Measurements from ENCODE around the gene SUMO4. TPM values are rescaled to one million over a fixed set of nuclear protein-coding genes. Genes with fewer than 3 reads are reported as not detected.

Gene SUMO4
- total RNA-seq, 1 experiment from 2014 or later: 2.8 TPM

DNA sequence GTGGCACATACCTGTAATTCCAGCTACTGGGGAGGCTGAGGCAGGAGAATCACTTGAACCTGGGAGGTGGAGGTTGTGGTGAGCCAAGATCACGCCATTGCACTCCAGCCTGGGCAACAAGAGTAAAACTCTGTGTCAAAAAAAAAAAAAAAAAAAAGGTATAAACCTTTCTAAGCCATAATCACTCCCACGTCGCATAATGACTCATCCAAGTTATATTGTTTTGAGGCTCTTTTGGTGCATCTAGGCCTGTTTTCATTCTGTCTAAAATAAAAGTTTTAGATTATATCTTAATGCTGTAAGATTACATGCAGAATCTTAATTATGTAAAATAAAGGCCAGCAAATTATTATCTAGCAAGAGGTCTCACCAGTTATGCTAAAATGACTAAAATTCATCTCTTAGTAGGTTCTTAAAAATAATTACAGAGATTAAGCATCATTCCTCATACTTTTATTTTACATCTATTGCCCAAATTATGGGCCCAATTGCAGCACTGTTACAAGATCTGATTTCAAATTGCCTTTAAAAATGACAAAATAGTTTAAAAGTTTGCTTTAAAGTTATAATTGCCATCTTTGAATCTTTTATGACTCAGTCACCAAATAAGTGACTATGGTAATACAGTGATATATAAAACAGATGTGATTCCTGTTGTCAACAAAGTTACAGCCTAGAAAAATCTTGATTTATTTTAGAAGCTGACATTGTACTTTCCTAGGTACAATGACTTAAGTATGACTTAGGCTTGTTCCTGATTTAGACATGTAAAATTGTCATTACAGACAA, 10.4 kb upstream of the SUMO4 start:
- no peaks in the 10 kb centered on the region for H3K4me1 ChIP-seq (ENCODE audit: insufficient read depth, low read length, poor library complexity, severe bottlenecking)
- intact Hi-C loops (cut with micrococcal nuclease; ENCODE audit: unreplicated experiment): no loop called here
- POLR2A ChIA-PET (ENCODE audit: low non-redundant PET): no interaction called here
- TF ChIP-seq CTCF (conservative IDR thresholded peaks at IDR 0.05; ENCODE audit: low read depth, low read length) (no peak), EZH2 (IDR thresholded peaks at IDR 0.05; ENCODE audit: borderline replicate concordance, low read depth, low read length, poor library complexity, severe bottlenecking) (no peak)
- H3K4me3 ChIP-seq (ENCODE audit: low read depth, low read length, poor library complexity, severe bottlenecking): no peak overlapping the region
- H3K9me3 ChIP-seq (ENCODE audit: low read depth, low read length, poor library complexity, severe bottlenecking): peaks cover 13% of the 10 kb centered on the region
- no peak for DNase-seq (ENCODE audit: low spot score)
- peaks cover 6% of the 10 kb centered on the region for H3K36me3 ChIP-seq (ENCODE audit: insufficient read depth, low read length, poor library complexity, severe bottlenecking)
- CTCF ChIA-PET: no interaction called here
- H3K27me3 ChIP-seq (replicated peaks; ENCODE audit: insufficient read depth, low read depth, low read length, poor library complexity): no peaks in the 10 kb centered on the region
- no peak overlapping the region for H3K27ac ChIP-seq (ENCODE audit: low read depth, low read length, poor library complexity, severe bottlenecking)
- BruUV-seq (replicated peaks): no TSS peak

DNA sequence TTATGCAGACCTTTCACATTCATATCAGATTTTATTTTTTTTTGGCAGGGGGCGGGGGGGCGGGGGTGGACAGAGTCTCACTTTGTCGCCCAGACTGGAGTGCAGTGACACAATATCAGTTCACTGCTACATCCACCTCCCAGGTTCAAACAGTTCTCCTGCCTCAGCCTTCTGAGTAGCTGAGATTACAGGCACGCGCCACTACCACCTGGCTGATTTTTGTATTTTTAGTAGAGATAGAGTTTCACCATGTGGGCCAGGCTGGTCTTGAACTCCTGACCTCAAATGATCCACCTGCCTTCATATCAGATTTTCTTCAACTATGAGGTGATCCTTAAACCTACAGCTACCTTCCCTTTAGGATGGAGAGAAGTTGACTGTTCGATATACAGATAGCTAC, 8.0 kb upstream of the SUMO4 start:
- peaks cover 10% of the 10 kb centered on the region for H3K36me3 ChIP-seq (ENCODE audit: insufficient read depth, low read length, poor library complexity, severe bottlenecking)
- POLR2A ChIA-PET (ENCODE audit: low non-redundant PET): no interaction called here
- no peaks in the 10 kb centered on the region for H3K27me3 ChIP-seq (replicated peaks; ENCODE audit: insufficient read depth, low read depth, low read length, poor library complexity)
- H3K4me1 ChIP-seq (ENCODE audit: insufficient read depth, low read length, poor library complexity, severe bottlenecking): no peaks in the 10 kb centered on the region
- intact Hi-C loops (cut with micrococcal nuclease; ENCODE audit: unreplicated experiment): no loop called here
- TF ChIP-seq EZH2 (IDR thresholded peaks at IDR 0.05; ENCODE audit: borderline replicate concordance, low read depth, low read length, poor library complexity, severe bottlenecking): no peak
- no peak for TF ChIP-seq CTCF (conservative IDR thresholded peaks at IDR 0.05; ENCODE audit: low read depth, low read length)
- H3K27ac ChIP-seq (ENCODE audit: low read depth, low read length, poor library complexity, severe bottlenecking): no peak overlapping the region
- H3K9me3 ChIP-seq (ENCODE audit: low read depth, low read length, poor library complexity, severe bottlenecking): peaks cover 8% of the 10 kb centered on the region
- no peak for DNase-seq (ENCODE audit: low spot score)
- BruUV-seq (replicated peaks): no TSS peak
- H3K4me3 ChIP-seq (ENCODE audit: low read depth, low read length, poor library complexity, severe bottlenecking): no peak overlapping the region
- CTCF ChIA-PET: no interaction called here

- peaks cover 4% of the 10 kb centered on the region for H3K9me3 ChIP-seq (ENCODE audit: low read depth, low read length, poor library complexity, severe bottlenecking)
- CTCF ChIA-PET: no interaction called here
- no peak overlapping the region for H3K4me3 ChIP-seq (ENCODE audit: low read depth, low read length, poor library complexity, severe bottlenecking)
- TF ChIP-seq CTCF (conservative IDR thresholded peaks at IDR 0.05; ENCODE audit: low read depth, low read length) (no peak), EZH2 (IDR thresholded peaks at IDR 0.05; ENCODE audit: borderline replicate concordance, low read depth, low read length, poor library complexity, severe bottlenecking) (no peak)
- H3K27ac ChIP-seq (ENCODE audit: low read depth, low read length, poor library complexity, severe bottlenecking): no peak overlapping the region
- no TSS peak for BruUV-seq (replicated peaks)
- intact Hi-C loops (cut with micrococcal nuclease; ENCODE audit: unreplicated experiment): no loop called here
- POLR2A ChIA-PET (ENCODE audit: low non-redundant PET): no interaction called here
- H3K36me3 ChIP-seq (ENCODE audit: insufficient read depth, low read length, poor library complexity, severe bottlenecking): peaks cover 12% of the 10 kb centered on the region
- no peak for DNase-seq (ENCODE audit: low spot score)
- no peaks in the 10 kb centered on the region for H3K27me3 ChIP-seq (replicated peaks; ENCODE audit: insufficient read depth, low read depth, low read length, poor library complexity)
- no peaks in the 10 kb centered on the region for H3K4me1 ChIP-seq (ENCODE audit: insufficient read depth, low read length, poor library complexity, severe bottlenecking)
These were observed 7.5 kb upstream of the SUMO4 start for GRCh38 chr6:149392535-149392934.

All from A673 (cell line).